ENCODE data around the gene ZNF318. TPM values are rescaled to one million over a fixed set of nuclear protein-coding genes. Genes with fewer than 3 reads are reported as not detected.

ZNF318 gene
- polyA plus RNA-seq, 2 of the 4 experiments (the other 2 are of a cell fraction) = 5.0 to 9.2 TPM

- Histone ChIP-seq H3K4me1 (no peaks in the 10 kb centered on the region), H3K27ac (no peak overlapping the region), H3K9me3 (no peaks in the 10 kb centered on the region), H3K4me2 (no peak overlapping the region), H3K4me3 (no peak overlapping the region)
- CTCF ChIA-PET = no interaction called here
- FAIRE-seq (no peak), DNase-seq (ENCODE audit: low read depth in 1 of 2, low spot score in 1 of 2) (no peak), ATAC-seq (no peak)
- WGBS (ENCODE audit: missing lambda C conversion rate) = 85% methylated on average over 1 of the region's 1 CpG
- POLR2A ChIA-PET = no interaction called here
- no peak for TF ChIP-seq MAZ (IDR thresholded peaks at IDR 0.05; ENCODE audit: borderline replicate concordance, low read depth, low read length)
- no peak for TF ChIP-seq EHMT2 (IDR thresholded peaks at IDR 0.05; ENCODE audit: low read depth)
- TF ChIP-seq POLR2AphosphoS2 (conservative IDR thresholded peaks at IDR 0.05; ENCODE audit: low read length) = no peak
- no peak for TF ChIP-seq KDM5A (IDR thresholded peaks at IDR 0.05)
- TF ChIP-seq ZFP36 (IDR thresholded peaks at IDR 0.05; ENCODE audit: borderline replicate concordance, partially characterized antibody) = no peak
- no peak for TF ChIP-seq JUNB (IDR thresholded peaks at IDR 0.05)
- no peak for TF ChIP-seq JUN (IDR thresholded peaks at IDR 0.05)
- TF ChIP-seq MYC (IDR thresholded peaks at IDR 0.05; ENCODE audit: borderline replicate concordance, low read length) = no peak
- TF ChIP-seq HEYL (CRISPR knock-in tag; IDR thresholded peaks at IDR 0.05) = no peak
- TF ChIP-seq TFCP2L1 (CRISPR knock-in tag; IDR thresholded peaks at IDR 0.05) = no peak
- TF ChIP-seq, protein P1, sequence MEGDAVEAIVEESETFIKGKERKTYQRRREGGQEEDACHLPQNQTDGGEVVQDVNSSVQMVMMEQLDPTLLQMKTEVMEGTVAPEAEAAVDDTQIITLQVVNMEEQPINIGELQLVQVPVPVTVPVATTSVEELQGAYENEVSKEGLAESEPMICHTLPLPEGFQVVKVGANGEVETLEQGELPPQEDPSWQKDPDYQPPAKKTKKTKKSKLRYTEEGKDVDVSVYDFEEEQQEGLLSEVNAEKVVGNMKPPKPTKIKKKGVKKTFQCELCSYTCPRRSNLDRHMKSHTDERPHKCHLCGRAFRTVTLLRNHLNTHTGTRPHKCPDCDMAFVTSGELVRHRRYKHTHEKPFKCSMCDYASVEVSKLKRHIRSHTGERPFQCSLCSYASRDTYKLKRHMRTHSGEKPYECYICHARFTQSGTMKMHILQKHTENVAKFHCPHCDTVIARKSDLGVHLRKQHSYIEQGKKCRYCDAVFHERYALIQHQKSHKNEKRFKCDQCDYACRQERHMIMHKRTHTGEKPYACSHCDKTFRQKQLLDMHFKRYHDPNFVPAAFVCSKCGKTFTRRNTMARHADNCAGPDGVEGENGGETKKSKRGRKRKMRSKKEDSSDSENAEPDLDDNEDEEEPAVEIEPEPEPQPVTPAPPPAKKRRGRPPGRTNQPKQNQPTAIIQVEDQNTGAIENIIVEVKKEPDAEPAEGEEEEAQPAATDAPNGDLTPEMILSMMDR (IDR thresholded peaks at IDR 0.05) = no peak
- TF ChIP-seq USF2 (IDR thresholded peaks at IDR 0.05) = no peak
- TF ChIP-seq, protein P2, sequence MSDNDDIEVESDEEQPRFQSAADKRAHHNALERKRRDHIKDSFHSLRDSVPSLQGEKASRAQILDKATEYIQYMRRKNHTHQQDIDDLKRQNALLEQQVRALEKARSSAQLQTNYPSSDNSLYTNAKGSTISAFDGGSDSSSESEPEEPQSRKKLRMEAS (IDR thresholded peaks at IDR 0.05) = no peak
- no peak for TF ChIP-seq BHLHE40 (IDR thresholded peaks at IDR 0.05; ENCODE audit: low read depth, low read length)
- no peak for TF ChIP-seq ATOH8 (CRISPR knock-in tag; IDR thresholded peaks at IDR 0.05; ENCODE audit: low read depth)
- TF ChIP-seq GATA3 (IDR thresholded peaks at IDR 0.05; ENCODE audit: borderline replicate concordance) = no peak
- TF ChIP-seq POLR2A (IDR thresholded peaks at IDR 0.05; ENCODE audit: low read length) = no peak
- TF ChIP-seq RNF2 (IDR thresholded peaks at IDR 0.05; ENCODE audit: borderline replicate concordance, low read depth) = no peak
- TF ChIP-seq RFX5 (IDR thresholded peaks at IDR 0.05) = no peak
Measured at GRCh38 chr6:43407296-43407695, 37.8 kb upstream of the ZNF318 start.

- FAIRE-seq (no peak), DNase-seq (ENCODE audit: low read depth in 1 of 2, low spot score in 1 of 2) (no peak), ATAC-seq (no peak)
- ChIA-PET POLR2A (no interaction called here), CTCF (no interaction called here)
- H3K4me3 ChIP-seq = no peak overlapping the region
- no peak overlapping the region for H3K27ac ChIP-seq
- no peak overlapping the region for H3K4me2 ChIP-seq
- H3K9me3 ChIP-seq = no peaks in the 10 kb centered on the region
- WGBS (ENCODE audit: missing lambda C conversion rate) = 4% methylated on average over 3 of the region's 3 CpGs
- no peaks in the 10 kb centered on the region for H3K4me1 ChIP-seq
- no peak for TF ChIP-seq MAZ (IDR thresholded peaks at IDR 0.05; ENCODE audit: borderline replicate concordance, low read depth, low read length)
- TF ChIP-seq NPAS2 (CRISPR knock-in tag; IDR thresholded peaks at IDR 0.05; ENCODE audit: borderline replicate concordance) = no peak
- no peak for TF ChIP-seq SREBF2 (IDR thresholded peaks at IDR 0.05)
- no peak for TF ChIP-seq KDM5A (IDR thresholded peaks at IDR 0.05)
- TF ChIP-seq HDAC2 (IDR thresholded peaks at IDR 0.05) = no peak
- no peak for TF ChIP-seq FOSB (CRISPR knock-in tag; IDR thresholded peaks at IDR 0.05)
- TF ChIP-seq HOXB5 (CRISPR knock-in tag; IDR thresholded peaks at IDR 0.05) = no peak
- TF ChIP-seq, protein P3, sequence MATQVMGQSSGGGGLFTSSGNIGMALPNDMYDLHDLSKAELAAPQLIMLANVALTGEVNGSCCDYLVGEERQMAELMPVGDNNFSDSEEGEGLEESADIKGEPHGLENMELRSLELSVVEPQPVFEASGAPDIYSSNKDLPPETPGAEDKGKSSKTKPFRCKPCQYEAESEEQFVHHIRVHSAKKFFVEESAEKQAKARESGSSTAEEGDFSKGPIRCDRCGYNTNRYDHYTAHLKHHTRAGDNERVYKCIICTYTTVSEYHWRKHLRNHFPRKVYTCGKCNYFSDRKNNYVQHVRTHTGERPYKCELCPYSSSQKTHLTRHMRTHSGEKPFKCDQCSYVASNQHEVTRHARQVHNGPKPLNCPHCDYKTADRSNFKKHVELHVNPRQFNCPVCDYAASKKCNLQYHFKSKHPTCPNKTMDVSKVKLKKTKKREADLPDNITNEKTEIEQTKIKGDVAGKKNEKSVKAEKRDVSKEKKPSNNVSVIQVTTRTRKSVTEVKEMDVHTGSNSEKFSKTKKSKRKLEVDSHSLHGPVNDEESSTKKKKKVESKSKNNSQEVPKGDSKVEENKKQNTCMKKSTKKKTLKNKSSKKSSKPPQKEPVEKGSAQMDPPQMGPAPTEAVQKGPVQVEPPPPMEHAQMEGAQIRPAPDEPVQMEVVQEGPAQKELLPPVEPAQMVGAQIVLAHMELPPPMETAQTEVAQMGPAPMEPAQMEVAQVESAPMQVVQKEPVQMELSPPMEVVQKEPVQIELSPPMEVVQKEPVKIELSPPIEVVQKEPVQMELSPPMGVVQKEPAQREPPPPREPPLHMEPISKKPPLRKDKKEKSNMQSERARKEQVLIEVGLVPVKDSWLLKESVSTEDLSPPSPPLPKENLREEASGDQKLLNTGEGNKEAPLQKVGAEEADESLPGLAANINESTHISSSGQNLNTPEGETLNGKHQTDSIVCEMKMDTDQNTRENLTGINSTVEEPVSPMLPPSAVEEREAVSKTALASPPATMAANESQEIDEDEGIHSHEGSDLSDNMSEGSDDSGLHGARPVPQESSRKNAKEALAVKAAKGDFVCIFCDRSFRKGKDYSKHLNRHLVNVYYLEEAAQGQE (IDR thresholded peaks at IDR 0.05) = no peak
- TF ChIP-seq, protein P4, sequence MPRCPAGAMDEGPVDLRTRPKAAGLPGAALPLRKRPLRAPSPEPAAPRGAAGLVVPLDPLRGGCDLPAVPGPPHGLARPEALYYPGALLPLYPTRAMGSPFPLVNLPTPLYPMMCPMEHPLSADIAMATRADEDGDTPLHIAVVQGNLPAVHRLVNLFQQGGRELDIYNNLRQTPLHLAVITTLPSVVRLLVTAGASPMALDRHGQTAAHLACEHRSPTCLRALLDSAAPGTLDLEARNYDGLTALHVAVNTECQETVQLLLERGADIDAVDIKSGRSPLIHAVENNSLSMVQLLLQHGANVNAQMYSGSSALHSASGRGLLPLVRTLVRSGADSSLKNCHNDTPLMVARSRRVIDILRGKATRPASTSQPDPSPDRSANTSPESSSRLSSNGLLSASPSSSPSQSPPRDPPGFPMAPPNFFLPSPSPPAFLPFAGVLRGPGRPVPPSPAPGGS (IDR thresholded peaks at IDR 0.05) = no peak
- TF ChIP-seq RFX5 (IDR thresholded peaks at IDR 0.05) = no peak
- no peak for TF ChIP-seq SMC3 (IDR thresholded peaks at IDR 0.05)
- no peak for TF ChIP-seq CHD2 (IDR thresholded peaks at IDR 0.05; ENCODE audit: low read length, partially characterized antibody)
- TF ChIP-seq CBX8 (IDR thresholded peaks at IDR 0.05) = no peak
- TF ChIP-seq HOXA7 (CRISPR knock-in tag; IDR thresholded peaks at IDR 0.05) = no peak
- TF ChIP-seq RARB (CRISPR knock-in tag; IDR thresholded peaks at IDR 0.05) = no peak
- no peak for TF ChIP-seq EHF (CRISPR knock-in tag; IDR thresholded peaks at IDR 0.05)
Measured at GRCh38 chr6:43405354-43405753, 35.9 kb upstream of the ZNF318 start.

All from A549 (cell line).